ENCODE measurements around the gene MRPS22. TPM values are rescaled to one million over a fixed set of nuclear protein-coding genes. Genes with fewer than 3 reads are reported as not detected.

Gene MRPS22
- total and polyA plus RNA-seq, 9 of the 15 experiments (the other 6 are each of a cell fraction or from before 2014, with no cell fraction given): 148 to 397 (median 229) TPM

GRCh38 chr3:139388821-139389551, 45.2 kb downstream of the MRPS22 start (continued):
- TF ChIP-seq BHLHE40 (IDR thresholded peaks at IDR 0.05; ENCODE audit: low read length) (no peak), SRF (CRISPR knock-in tag; IDR thresholded peaks at IDR 0.05) (peak in 1 of 2 experiments; percentile 13; a peak in 1 of 4 replicates), POLR2AphosphoS5 (IDR thresholded peaks at IDR 0.05; ENCODE audit: control insufficient read depth, insufficient read depth, low read depth, low read length) (no peak), NONO (IDR thresholded peaks at IDR 0.05; ENCODE audit: low read depth in 2 of 2, low read length in 1 of 2) (0 out of 4 replicates have a peak, but pooled peaks of 1 of the 2 experiments have one; percentile 22), NR4A1 (CRISPR knock-in tag; IDR thresholded peaks at IDR 0.05) (0 out of 2 replicates have a peak, but pooled peaks have one; percentile 50), NR4A1 (tag; IDR thresholded peaks at IDR 0.05) (no peak), ZC3H4 (CRISPR knock-in tag; IDR thresholded peaks at IDR 0.05; ENCODE audit: borderline replicate concordance) (no peak), ZNF830 (CRISPR knock-in tag; IDR thresholded peaks at IDR 0.05) (0 out of 2 replicates have a peak, but pooled peaks have one; percentile 69), CBX8 (IDR thresholded peaks at IDR 0.05; ENCODE audit: borderline replicate concordance, extremely low read depth, low read depth, low read length, poor library complexity, severe bottlenecking) (no peak), REST (IDR thresholded peaks at IDR 0.05; ENCODE audit: borderline replicate concordance) (no peak), REST (CRISPR knock-in tag; IDR thresholded peaks at IDR 0.05; ENCODE audit: low read depth) (peak; percentile 28; the same call in 1 of the 2 replicates), KLF1 (tag; IDR thresholded peaks at IDR 0.05) (no peak), ARHGAP35 (IDR thresholded peaks at IDR 0.05; ENCODE audit: partially characterized antibody) (no peak), PURB (CRISPR knock-in tag; IDR thresholded peaks at IDR 0.05; ENCODE audit: low read depth) (no peak), NFRKB (IDR thresholded peaks at IDR 0.05; ENCODE audit: low read depth) (peak; percentile 76), ZNF134 (CRISPR knock-in tag; conservative IDR thresholded peaks at IDR 0.05) (no peak), ZNF124 (CRISPR knock-in tag; IDR thresholded peaks at IDR 0.05) (no peak), ZNF408 (CRISPR knock-in tag; IDR thresholded peaks at IDR 0.05; ENCODE audit: low read depth) (no peak), TFAP4 (CRISPR knock-in tag; IDR thresholded peaks at IDR 0.05; ENCODE audit: borderline replicate concordance) (no peak; the same call in 1 of the 2 replicates), ILK (tag; IDR thresholded peaks at IDR 0.05; ENCODE audit: borderline replicate concordance, low read depth) (no peak)
